HUES6 (cell line): ENCODE results near the gene LRRC75A.
A peak's percentile ranks its signal among the peaks of the same experiment; 100 is the strongest.

ENCODE experiments used
- H3K27ac ChIP-seq: 2 replicates; pipeline ENCODE4 v1.7.0; 2013; ENCODE audit warnings: low read depth, mild to moderate bottlenecking, low read length, inconsistent platforms
- H3K27me3 ChIP-seq: 2 replicates; pipeline ENCODE4 v1.6.1; 2013; ENCODE audit warnings: low read length; ENCODE audit not compliant: control insufficient read depth, insufficient read depth
- H3K36me3 ChIP-seq: 2 replicates; pipeline ENCODE4 v1.6.1; 2013; ENCODE audit warnings: low read length; ENCODE audit not compliant: control insufficient read depth, insufficient read depth
- H3K4me1 ChIP-seq: 2 replicates; pipeline ENCODE4 v1.6.1; 2013; ENCODE audit warnings: low read length; ENCODE audit not compliant: control insufficient read depth, insufficient read depth
- H3K4me3 ChIP-seq: 2 replicates; pipeline ENCODE4 v1.5.1; 2013; ENCODE audit warnings: low read depth, low read length
- H3K9ac ChIP-seq: one replicate; pipeline ENCODE4 v1.6.1; 2013; ENCODE audit warnings: mild to moderate bottlenecking, low read length
- H3K9me3 ChIP-seq: 2 replicates; pipeline ENCODE4 v1.6.1; 2013; ENCODE audit warnings: low read depth, low read length; ENCODE audit not compliant: control insufficient read depth, insufficient read depth

Gene LRRC75A

DNA sequence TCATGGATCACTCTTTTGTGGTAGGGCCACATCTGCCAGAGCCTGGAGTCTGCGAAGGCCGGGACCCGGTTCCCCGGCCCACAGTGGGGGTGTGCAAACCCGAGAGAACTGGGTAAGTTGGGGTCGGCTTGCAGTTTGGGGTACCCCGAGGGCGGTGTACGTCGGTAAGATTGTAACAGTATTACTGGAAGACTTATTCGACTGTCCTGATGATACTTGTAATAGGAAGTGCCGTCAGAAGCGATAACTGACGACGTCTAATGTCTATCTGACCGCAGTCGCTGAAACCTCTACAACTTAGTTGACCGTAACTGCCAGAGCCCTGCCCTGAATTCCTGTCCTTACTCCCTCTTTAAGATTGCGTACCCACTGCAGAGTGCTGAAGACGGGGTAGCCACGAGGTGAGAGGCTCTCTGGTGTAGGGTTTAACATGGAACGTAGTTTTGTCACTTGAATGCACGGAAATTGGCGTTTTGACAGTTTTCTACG, 52.6 kb downstream of the LRRC75A start:
- Histone ChIP-seq H3K27ac (peak overlapping the region; percentile 94), H3K36me3 (peaks cover 51% of the 10 kb centered on the region), H3K27me3 (no peaks in the 10 kb centered on the region), H3K4me1 (peaks cover 26% of the 10 kb centered on the region), H3K9ac (peak overlapping the region; percentile 98), H3K4me3 (peak overlapping the region; percentile 92), H3K9me3 (no peaks in the 10 kb centered on the region)

DNA sequence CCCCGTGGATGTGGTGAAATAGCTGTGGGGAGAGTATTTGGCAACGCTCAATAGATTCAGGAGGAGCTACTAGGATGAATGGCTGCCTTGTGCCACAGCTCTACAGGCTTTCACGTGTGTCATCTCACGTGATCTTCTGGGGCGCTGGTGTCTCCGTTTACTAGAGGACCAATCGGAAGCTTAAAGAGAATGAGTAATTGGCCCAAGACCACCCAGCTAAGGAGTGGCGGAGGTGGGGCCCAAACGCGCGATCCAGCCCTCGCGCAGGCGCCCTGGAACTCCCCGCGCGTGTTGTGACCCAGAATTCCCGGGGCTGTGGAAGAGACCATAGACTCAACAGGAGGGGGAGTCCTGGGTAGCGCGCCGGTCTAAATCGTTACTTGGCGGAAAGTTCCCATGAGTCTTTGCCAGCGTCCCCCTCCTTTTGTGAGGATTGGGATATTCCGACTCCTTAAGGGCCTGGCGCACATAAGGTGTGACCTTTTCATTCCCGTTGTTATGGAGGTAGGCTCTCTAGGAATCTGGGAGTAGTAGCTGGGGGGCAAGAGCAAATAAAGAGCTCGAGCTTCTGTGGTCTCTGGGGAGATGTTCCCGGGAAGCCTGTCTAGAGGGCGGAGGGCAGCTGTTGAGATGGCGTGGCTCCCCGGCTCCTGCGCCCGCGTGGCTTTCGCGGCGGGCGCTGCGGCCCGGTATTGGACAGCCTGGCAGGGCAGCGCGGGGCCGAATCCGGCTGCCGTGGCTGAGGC, 53.3 kb downstream of the LRRC75A start:
- peak overlapping the region; percentile 98 for H3K9ac ChIP-seq
- peak overlapping the region; percentile 92 for H3K4me3 ChIP-seq
- peaks cover 26% of the 10 kb centered on the region for H3K4me1 ChIP-seq
- H3K9me3 ChIP-seq, result no peaks in the 10 kb centered on the region
- no peaks in the 10 kb centered on the region for H3K27me3 ChIP-seq
- H3K27ac ChIP-seq, result peak overlapping the region; percentile 94
- H3K36me3 ChIP-seq, result peaks cover 45% of the 10 kb centered on the region

DNA sequence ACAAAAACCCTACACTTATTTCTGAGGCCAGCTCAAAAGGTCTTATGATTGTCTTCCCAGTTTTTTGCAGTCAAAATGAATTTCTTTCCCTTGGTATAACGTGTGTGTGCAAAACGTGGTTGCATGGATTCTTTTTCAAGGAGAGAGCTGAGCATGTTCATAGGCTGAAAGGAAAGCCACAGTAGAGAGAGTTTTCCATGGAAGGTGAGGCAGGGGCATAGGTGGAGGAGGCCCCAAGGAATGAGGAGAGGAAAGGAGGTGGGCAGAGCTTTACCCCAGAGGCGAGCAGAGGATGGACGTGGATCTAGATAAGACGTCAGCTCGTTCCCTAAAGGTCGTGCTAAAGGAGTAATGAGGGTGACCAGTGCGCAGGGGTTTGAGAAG, 53.8 kb downstream of the LRRC75A start:
- Histone ChIP-seq H3K9me3 (no peaks in the 10 kb centered on the region), H3K4me3 (peak overlapping the region; percentile 57), H3K27ac (peak overlapping the region; percentile 90), H3K4me1 (peaks cover 26% of the 10 kb centered on the region), H3K9ac (peak overlapping the region; percentile 82), H3K27me3 (no peaks in the 10 kb centered on the region), H3K36me3 (peaks cover 39% of the 10 kb centered on the region)

DNA sequence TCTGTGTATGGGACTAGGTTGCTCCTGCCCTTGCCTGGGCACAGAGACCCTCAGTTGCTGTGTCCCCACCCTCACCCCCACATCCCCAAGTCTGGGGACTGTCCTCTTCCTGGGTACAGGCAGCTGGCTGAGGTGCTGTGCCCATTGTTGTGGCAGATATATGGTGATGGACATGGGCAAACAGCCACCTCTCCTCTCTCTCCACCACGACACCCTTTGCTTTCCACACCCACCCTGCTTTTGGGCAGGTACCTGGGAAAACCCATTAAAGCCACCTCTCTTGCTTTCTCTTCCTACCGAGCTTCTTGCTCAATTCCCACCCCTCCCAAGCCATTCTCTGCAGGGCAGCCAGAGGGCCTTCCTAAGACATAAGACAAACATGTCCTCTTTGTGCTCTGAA, 54.9 kb downstream of the LRRC75A start:
- H3K4me3 ChIP-seq, result no peak overlapping the region
- H3K9ac ChIP-seq, result no peak overlapping the region
- H3K36me3 ChIP-seq, result peaks cover 28% of the 10 kb centered on the region
- H3K27ac ChIP-seq, result no peak overlapping the region
- peaks cover 26% of the 10 kb centered on the region for H3K4me1 ChIP-seq
- no peaks in the 10 kb centered on the region for H3K27me3 ChIP-seq
- H3K9me3 ChIP-seq, result no peaks in the 10 kb centered on the region

DNA sequence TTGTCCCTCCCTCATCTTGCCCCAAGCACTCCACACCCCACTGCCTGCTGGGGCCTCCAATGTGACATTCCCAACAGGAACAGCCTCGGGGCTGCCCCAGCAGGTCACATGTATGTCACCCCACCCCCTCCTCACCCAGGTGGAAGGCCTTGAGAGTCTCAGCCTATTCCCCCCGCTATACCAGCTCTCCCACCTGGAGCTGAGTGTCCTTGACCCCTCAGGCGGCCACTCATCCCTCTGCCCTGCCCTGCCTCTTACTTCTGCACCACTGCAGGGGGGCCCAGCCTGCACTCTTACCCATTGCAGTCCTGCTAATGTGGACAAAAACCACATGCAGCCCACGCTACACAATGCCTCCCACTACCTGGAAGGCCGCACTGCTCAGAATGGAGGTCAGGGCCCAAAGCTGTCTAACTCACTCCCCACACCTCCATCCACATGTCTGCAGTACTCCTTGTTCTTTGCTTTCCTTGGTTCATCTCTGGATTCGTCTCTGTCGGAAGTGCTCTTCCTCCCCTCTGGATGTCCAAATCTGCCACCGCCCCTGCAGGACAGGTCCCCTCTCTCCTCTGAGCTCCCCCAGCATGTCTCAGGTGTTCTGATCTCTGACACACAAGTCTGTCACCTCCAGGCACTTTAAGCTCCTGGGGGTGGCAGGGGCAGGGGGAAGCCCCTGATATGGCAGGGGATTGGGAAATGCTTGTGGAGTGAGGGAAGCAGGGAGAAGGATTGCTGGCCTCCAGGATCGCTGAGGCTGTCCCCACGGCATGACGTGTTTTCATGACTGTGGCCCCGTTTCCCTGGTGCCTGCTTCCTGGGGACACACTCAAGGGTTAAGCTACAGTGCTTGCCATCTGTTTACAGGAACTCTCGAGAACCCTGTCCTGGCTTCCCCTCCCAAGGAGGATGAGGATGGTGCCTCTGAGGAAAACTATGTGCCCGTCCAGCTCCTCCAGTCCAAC, 55.8 kb downstream of the LRRC75A start:
- H3K9ac ChIP-seq, result no peak overlapping the region

DNA sequence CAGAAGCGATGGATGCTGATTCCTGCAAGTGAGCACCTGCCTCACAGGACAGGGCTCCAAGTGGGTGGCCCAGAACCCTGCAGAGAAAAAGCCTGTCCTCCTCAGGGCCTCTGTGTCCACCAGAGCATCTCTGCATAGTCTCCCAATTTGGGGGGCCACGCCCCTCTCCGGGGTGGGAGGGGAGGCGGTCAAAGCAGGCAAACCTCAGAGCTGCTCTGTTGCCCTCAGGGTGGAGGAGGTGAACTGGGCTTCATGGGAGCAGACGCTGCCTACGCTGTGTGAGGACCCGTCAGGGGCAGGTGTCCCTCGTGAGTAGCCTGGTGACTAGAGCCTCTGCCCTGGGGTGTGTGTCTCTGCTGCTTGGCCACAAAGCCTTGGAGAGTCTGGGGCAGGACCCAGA, 57.3 kb downstream of the LRRC75A start:
- Histone ChIP-seq H3K27me3 (no peaks in the 10 kb centered on the region), H3K9me3 (no peaks in the 10 kb centered on the region), H3K4me1 (peaks cover 14% of the 10 kb centered on the region), H3K36me3 (peaks cover 4% of the 10 kb centered on the region), H3K27ac (no peak overlapping the region), H3K4me3 (no peak overlapping the region), H3K9ac (no peak overlapping the region)

More for the DNA sequence above, 55.8 kb downstream of the LRRC75A start:
- no peak overlapping the region for H3K27ac ChIP-seq
- H3K4me3 ChIP-seq, result no peak overlapping the region
- H3K4me1 ChIP-seq, result peaks cover 25% of the 10 kb centered on the region
- H3K36me3 ChIP-seq, result peaks cover 20% of the 10 kb centered on the region
- no peaks in the 10 kb centered on the region for H3K9me3 ChIP-seq
- no peaks in the 10 kb centered on the region for H3K27me3 ChIP-seq

DNA sequence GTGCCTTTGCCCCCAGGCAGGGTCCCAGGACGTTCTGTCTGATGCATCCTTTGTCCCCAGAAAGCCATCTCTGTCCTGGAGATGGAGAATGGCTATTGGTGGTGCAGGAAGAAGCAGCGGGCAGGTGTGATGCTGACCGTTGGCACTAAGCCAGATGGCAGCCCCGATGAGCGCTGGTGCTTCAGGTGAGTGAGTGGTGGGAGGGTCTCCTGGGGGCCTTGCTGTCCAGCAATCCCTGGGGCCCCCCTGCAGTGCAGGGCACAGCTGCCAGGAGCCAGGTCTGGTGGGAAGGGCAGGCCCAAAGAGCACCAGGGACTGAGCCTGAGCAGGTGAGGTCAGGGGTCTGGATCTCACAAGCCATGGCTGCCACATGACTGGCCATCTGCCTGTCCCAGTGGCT, 58.5 kb downstream of the LRRC75A start:
- Histone ChIP-seq H3K36me3 (no peaks in the 10 kb centered on the region), H3K9me3 (no peaks in the 10 kb centered on the region), H3K27ac (no peak overlapping the region), H3K9ac (no peak overlapping the region), H3K4me1 (peaks cover 14% of the 10 kb centered on the region), H3K27me3 (no peaks in the 10 kb centered on the region), H3K4me3 (no peak overlapping the region)

DNA sequence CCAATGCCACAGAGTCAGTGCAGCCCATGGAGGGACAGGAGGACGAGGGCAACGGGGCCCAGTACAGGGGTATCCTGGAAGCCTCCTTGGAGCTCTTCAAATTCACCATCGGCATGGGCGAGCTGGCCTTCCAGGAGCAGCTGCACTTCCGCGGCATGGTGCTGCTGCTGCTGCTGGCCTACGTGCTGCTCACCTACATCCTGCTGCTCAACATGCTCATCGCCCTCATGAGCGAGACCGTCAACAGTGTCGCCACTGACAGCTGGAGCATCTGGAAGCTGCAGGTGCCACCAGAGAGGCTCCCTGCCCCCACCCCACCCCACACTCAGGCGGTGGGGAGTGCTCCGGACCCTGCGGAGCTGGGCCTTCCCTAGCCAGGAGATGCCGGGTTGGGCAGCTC, 60.0 kb downstream of the LRRC75A start:
- H3K4me3 ChIP-seq, result no peak overlapping the region
- H3K27ac ChIP-seq, result no peak overlapping the region
- H3K27me3 ChIP-seq, result no peaks in the 10 kb centered on the region
- H3K9me3 ChIP-seq, result no peaks in the 10 kb centered on the region
- H3K36me3 ChIP-seq, result no peaks in the 10 kb centered on the region
- H3K9ac ChIP-seq, result no peak overlapping the region
- H3K4me1 ChIP-seq, result peaks cover 12% of the 10 kb centered on the region; the same call in 1 of the 2 replicates

DNA sequence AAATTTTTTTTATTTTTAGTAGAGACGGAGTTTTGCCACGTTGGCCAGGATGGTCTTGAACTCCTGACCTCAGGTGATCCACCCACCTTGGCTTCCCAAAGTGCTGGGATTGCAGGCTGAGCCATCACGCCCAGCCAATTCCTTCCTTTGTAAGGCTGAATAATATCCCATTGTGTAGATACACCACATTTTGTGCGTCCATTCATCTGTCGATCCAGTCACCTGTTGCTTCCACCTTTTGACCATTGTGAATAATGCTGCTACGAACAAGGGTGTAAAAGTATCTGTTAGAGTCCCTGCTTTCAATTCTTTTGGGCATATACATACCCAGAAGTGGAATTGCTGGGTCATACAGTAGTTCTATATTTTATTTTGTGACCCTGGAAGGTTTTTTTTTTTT, 61.3 kb downstream of the LRRC75A start:
- no peak overlapping the region for H3K27ac ChIP-seq
- no peaks in the 10 kb centered on the region for H3K36me3 ChIP-seq
- H3K27me3 ChIP-seq, result no peaks in the 10 kb centered on the region
- no peak overlapping the region for H3K4me3 ChIP-seq
- no peaks in the 10 kb centered on the region for H3K9me3 ChIP-seq
- H3K4me1 ChIP-seq, result peaks cover 8% of the 10 kb centered on the region; the same call in 1 of the 2 replicates
- no peak overlapping the region for H3K9ac ChIP-seq

DNA sequence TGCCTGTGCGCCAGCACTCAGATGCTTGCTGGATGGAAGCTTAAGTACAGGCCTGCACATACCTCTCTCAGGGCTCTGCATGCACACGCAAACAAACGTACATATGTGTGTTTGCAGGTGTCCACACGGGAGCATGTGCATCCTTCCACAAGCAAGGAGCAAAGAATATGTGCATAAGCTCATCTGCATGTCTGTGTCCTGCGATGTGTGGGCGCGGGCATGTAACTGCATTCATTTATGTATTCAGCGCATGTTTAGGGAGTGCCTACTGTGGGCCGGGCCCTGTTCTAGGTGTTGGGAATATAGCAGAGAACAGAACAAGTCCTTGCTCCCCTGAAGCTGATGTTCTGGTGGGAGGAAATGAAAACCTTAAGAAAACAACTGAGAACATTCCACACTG, 62.9 kb downstream of the LRRC75A start:
- Histone ChIP-seq H3K27me3 (no peaks in the 10 kb centered on the region), H3K4me1 (peaks cover 2% of the 10 kb centered on the region; the same call in 1 of the 2 replicates), H3K9ac (no peak overlapping the region), H3K27ac (no peak overlapping the region), H3K9me3 (no peaks in the 10 kb centered on the region), H3K4me3 (no peak overlapping the region), H3K36me3 (no peaks in the 10 kb centered on the region)
